SK-N-SH treated with all-trans-retinoic acid at 6 μM for 48 hours (cell line): ENCODE measurements around the gene LANCL3.
"Not testable (repeated sequence)": the region's sequence is repeated elsewhere in the genome, so short reads cannot be mapped to it uniquely, and the experiment has no call there.

Experiments
- ATAC-seq: fragments of 200-7000 bp; cut with Tn5 transposase; 3 replicates; pipeline ENCODE4 v1.9.1; 2020; ENCODE audit warnings: mild to moderate bottlenecking, moderate library complexity
- BACH2 ChIP-seq: fragments of 250-450 bp; sonication (Bioruptor Pico); IDR thresholded peaks from 2 replicates; pipeline ENCODE4 v1.9.0; 2021; ENCODE audit warnings: mild to moderate bottlenecking, borderline replicate concordance
- CREB5 ChIP-seq: fragments of 250-450 bp; sonication (Bioruptor Pico); IDR thresholded peaks from 2 replicates; pipeline ENCODE4 v1.5.1; 2020; ENCODE audit warnings: low read depth, mild to moderate bottlenecking, moderate library complexity
- ESRRG ChIP-seq: fragments of 250-450 bp; sonication (Bioruptor Pico); IDR thresholded peaks from 2 replicates; pipeline ENCODE4 v1.6.1; 2021; ENCODE audit warnings: mild to moderate bottlenecking
- GLIS3 ChIP-seq: fragments of 250-450 bp; sonication (Bioruptor Pico); IDR thresholded peaks from 2 replicates; pipeline ENCODE4 v1.5.0; 2020; ENCODE audit warnings: mild to moderate bottlenecking, moderate library complexity
- ISL1 ChIP-seq: fragments of 250-450 bp; sonication (Bioruptor Pico); IDR thresholded peaks from 2 replicates; pipeline ENCODE4 v2.1.2; 2022; ENCODE audit warnings: mild to moderate bottlenecking, moderate library complexity
- POU6F1 ChIP-seq: fragments of 250-450 bp; sonication (Bioruptor Pico); IDR thresholded peaks from 2 replicates; pipeline ENCODE4 v1.8.0; 2021; ENCODE audit warnings: low read depth, mild to moderate bottlenecking, moderate library complexity, borderline replicate concordance
- PPARA ChIP-seq: fragments of 250-450 bp; sonication (Bioruptor Pico); IDR thresholded peaks from 2 replicates; pipeline ENCODE4 v1.5.0; 2020; ENCODE audit warnings: mild to moderate bottlenecking, borderline replicate concordance
- RARB ChIP-seq: fragments of 250-450 bp; sonication (Bioruptor Pico); IDR thresholded peaks from 2 replicates; pipeline ENCODE4 v1.8.0; 2021; ENCODE audit warnings: mild to moderate bottlenecking, moderate library complexity
- SNAI2 ChIP-seq: fragments of 250-450 bp; sonication (Bioruptor Pico); IDR thresholded peaks from 2 replicates; pipeline ENCODE4 v1.5.0; 2020; ENCODE audit warnings: mild to moderate bottlenecking, moderate library complexity
- TCF4 ChIP-seq: fragments of 250-450 bp; sonication (Bioruptor Pico); IDR thresholded peaks from 2 replicates; pipeline ENCODE4 v1.8.0; 2021; ENCODE audit warnings: mild to moderate bottlenecking, moderate library complexity, borderline replicate concordance
- TOX ChIP-seq: fragments of 250-450 bp; sonication (Bioruptor Pico); IDR thresholded peaks from 2 replicates; pipeline ENCODE4 v1.8.0; 2021; ENCODE audit warnings: mild to moderate bottlenecking, moderate library complexity, borderline replicate concordance
- TSHZ2 ChIP-seq: fragments of 250-450 bp; sonication (Bioruptor Pico); IDR thresholded peaks from 2 replicates; pipeline ENCODE4 v1.5.0; 2020; ENCODE audit warnings: mild to moderate bottlenecking, moderate library complexity
- ZFP30 ChIP-seq: fragments of 450-650 bp; formaldehyde crosslinking; IDR thresholded peaks from 2 replicates; pipeline ENCODE4 v1.5.0; 2022; ENCODE audit warnings: mild to moderate bottlenecking, moderate library complexity
- ZNF565 ChIP-seq: fragments of 450-650 bp; formaldehyde crosslinking; conservative IDR thresholded peaks from 2 replicates; pipeline ENCODE4 v1.5.0; 2020; ENCODE audit warnings: low read depth, mild to moderate bottlenecking, moderate library complexity
- ZNF70 ChIP-seq: fragments of 450-650 bp; formaldehyde crosslinking; IDR thresholded peaks from 2 replicates; pipeline ENCODE4 v1.5.0; 2020; ENCODE audit warnings: mild to moderate bottlenecking, moderate library complexity
- ZNF8 ChIP-seq: fragments of 450-650 bp; formaldehyde crosslinking; IDR thresholded peaks from 2 replicates; pipeline ENCODE4 v1.5.0; 2020; ENCODE audit warnings: mild to moderate bottlenecking, moderate library complexity

Gene LANCL3

GRCh38 chrX:37543324-37543723 is 28.1 kb upstream of the LANCL3 start:
- no peak for TF ChIP-seq TOX (CRISPR knock-in tag)
- no peak for ATAC-seq

GRCh38 chrX:37544531-37544930 is 26.9 kb upstream of the LANCL3 start:
- ATAC-seq: not testable (repeated sequence)

GRCh38 chrX:37545066-37545465 is 26.4 kb upstream of the LANCL3 start:
- no peak for TF ChIP-seq PPARA (CRISPR knock-in tag)
- TF ChIP-seq ESRRG: no peak
- no peak for TF ChIP-seq BACH2
- no peak for TF ChIP-seq ZNF8 (CRISPR knock-in tag)
- no peak for TF ChIP-seq RARB
- TF ChIP-seq ZFP30: no peak
- TF ChIP-seq POU6F1 (CRISPR knock-in tag): no peak
- TF ChIP-seq ZNF70 (CRISPR knock-in tag): no peak
- no peak for ATAC-seq

GRCh38 chrX:37549619-37550018 is 21.8 kb upstream of the LANCL3 start:
- ATAC-seq: not testable (repeated sequence)

- TF ChIP-seq RARB: no peak
- TF ChIP-seq SNAI2 (CRISPR knock-in tag): no peak
- TF ChIP-seq, all 23 proteins: peak for 0
- no peak for ATAC-seq
Measured at GRCh38 chrX:37553476-37553875, 18.0 kb upstream of the LANCL3 start.

- ATAC-seq: not testable (repeated sequence)
Measured at GRCh38 chrX:37565254-37565653, 6.2 kb upstream of the LANCL3 start.

- not testable (repeated sequence) for ATAC-seq
Measured at GRCh38 chrX:37570349-37570748, 1.1 kb upstream of the LANCL3 start.

GRCh38 chrX:37572108-37572587 is 687 bp downstream of the LANCL3 start:
- ATAC-seq: peak; percentile 83

GRCh38 chrX:37573121-37573520 is 1.7 kb downstream of the LANCL3 start:
- 0 out of 3 replicates have a peak, but pooled peaks have one; percentile 15 for ATAC-seq

- no peak for TF ChIP-seq POU6F1 (CRISPR knock-in tag)
- TF ChIP-seq PPARA (CRISPR knock-in tag): no peak
- no peak for TF ChIP-seq TOX (CRISPR knock-in tag)
- no peak for TF ChIP-seq TCF4 (CRISPR knock-in tag)
- no peak for TF ChIP-seq ISL1 (CRISPR knock-in tag)
- TF ChIP-seq, all 23 proteins: peak for 0
- ATAC-seq: no peak; the same call in 2 of the 3 replicates
Measured at GRCh38 chrX:37578045-37578444, 6.6 kb downstream of the LANCL3 start.

- ATAC-seq: no peak
- TF ChIP-seq CREB5 (CRISPR knock-in tag) (no peak), POU6F1 (CRISPR knock-in tag) (no peak), ZNF8 (CRISPR knock-in tag) (no peak), GLIS3 (no peak), TSHZ2 (no peak), BACH2 (no peak), ISL1 (CRISPR knock-in tag) (no peak), ZNF565 (CRISPR knock-in tag) (no peak), ZFP30 (no peak)
Measured at GRCh38 chrX:37580080-37580479, 8.6 kb downstream of the LANCL3 start.
